ENCODE measurements around the gene GAK.

- TF ChIP-seq CTCF (IDR thresholded peaks at IDR 0.05; ENCODE audit: insufficient read depth, low read depth, low read length) (no peak), EZH2 (IDR thresholded peaks at IDR 0.05; ENCODE audit: insufficient read depth, low read length) (no peak)
Observed at GRCh38 chr4:947491-947971, 15.4 kb upstream of the GAK start.

All from astrocyte (in vitro differentiated cells and primary cell).